Caco-2 (cell line): ENCODE data around the gene ITGA5. TPM values are rescaled to one million over a fixed set of nuclear protein-coding genes. Genes with fewer than 3 reads are reported as not detected.

Experiments
- BruUV-seq: library from RNA; stranded (reverse); fragments of 400-500 nt; replicated peaks from 2 replicates; lab custom pipeline; 2021; lab: Mats Ljungman, UMichigan
- CTCF ChIA-PET: fragments of 300-600 bp; sonication (Branson Sonifier 250); formaldehyde crosslinking; loops from one replicate; lab custom pipeline; 2022; ENCODE audit warnings: antibody characterized with exemption; lab: Charles Lee
- POLR2A ChIA-PET: fragments of 300-600 bp; sonication (Branson Sonifier 250); formaldehyde crosslinking; loops from one replicate; lab custom pipeline; 2022; ENCODE audit warnings: antibody characterized with exemption; lab: Charles Lee
- DNase-seq, 2 experiments: peaks; one replicate each; pipeline versions ENCODE4 v3.0.0 to v3.0.0-alpha.2; 2020 to 2022
- H3K27me3 ChIP-seq: replicated peaks from 2 replicates; pipeline ENCODE4 v1.6.0; 2011; ENCODE audit warnings: low read length; ENCODE audit not compliant: control insufficient read depth, insufficient read depth
- H3K36me3 ChIP-seq: 2 replicates; pipeline ENCODE4 v1.5.1; 2011; ENCODE audit warnings: low read length; ENCODE audit not compliant: control insufficient read depth, insufficient read depth
- H3K4me1 ChIP-seq: fragments of 250-450 bp; sonication (Bioruptor Pico); 2 replicates; pipeline ENCODE4 v1.5.1; 2020; ENCODE audit warnings: mild to moderate bottlenecking
- H3K4me3 ChIP-seq: 2 replicates; pipeline ENCODE4 v1.5.1; 2011; ENCODE audit warnings: low read depth, mild to moderate bottlenecking, control low read depth, low read length
- H3K9me3 ChIP-seq: fragments of 250-450 bp; sonication (Bioruptor Pico); 2 replicates; pipeline ENCODE4 v1.5.1; 2020; ENCODE audit warnings: mild to moderate bottlenecking, moderate library complexity
- H3K27ac Mint-ChIP-seq: one replicate; pipeline ENCODE4 v1.8.0; 2022; ENCODE audit warnings: mixed read lengths; ENCODE audit not compliant: unreplicated experiment
- H3K27me3 Mint-ChIP-seq: one replicate; pipeline ENCODE4 v1.8.0; 2022; ENCODE audit warnings: mixed read lengths; ENCODE audit not compliant: insufficient read depth, unreplicated experiment
- H3K36me3 Mint-ChIP-seq: one replicate; pipeline ENCODE4 v1.8.0; 2022; ENCODE audit warnings: mild to moderate bottlenecking, mixed read lengths; ENCODE audit not compliant: insufficient read depth, unreplicated experiment
- H3K4me1 Mint-ChIP-seq: one replicate; pipeline ENCODE4 v1.8.0; 2022; ENCODE audit warnings: low read depth, mixed read lengths; ENCODE audit not compliant: unreplicated experiment
- H3K4me3 Mint-ChIP-seq: one replicate; pipeline ENCODE4 v1.8.0; 2022; ENCODE audit warnings: mild to moderate bottlenecking, moderate library complexity, mixed read lengths; ENCODE audit not compliant: unreplicated experiment
- H3K9me3 Mint-ChIP-seq: one replicate; pipeline ENCODE4 v1.8.0; 2022; ENCODE audit warnings: mixed read lengths; ENCODE audit not compliant: unreplicated experiment
- CTCF ChIP-seq, 2 experiments: fragments of 200-600 bp in 1 of 2; IDR thresholded peaks; 1 replicate in 1 of 2; 2 replicates in 1 of 2; pipeline versions ENCODE4 v1.5.1 to v1.8.0; 2011 to 2022; ENCODE audit warnings: antibody characterized with exemption in 1 of 2, control low read depth in 1 of 2, inconsistent platforms in 1 of 2, low read depth in 1 of 2, low read length in 1 of 2, mild to moderate bottlenecking in 1 of 2, moderate library complexity in 1 of 2; ENCODE audit not compliant: insufficient read depth in 1 of 2, severe bottlenecking in 1 of 2, unreplicated experiment in 1 of 2
- intact Hi-C: fragments of 100-400 bp; cut with micrococcal nuclease; formaldehyde crosslinking; loops from one replicate; pipeline ENCODE4 v1.10.0; 2022; ENCODE audit not compliant: unreplicated experiment
- total RNA-seq: library from RNA; stranded (reverse); gene quantifications from 2 replicates; pipeline ENCODE4 v1.2.3, GENCODE V29; 2022

The ITGA5 gene
- total RNA-seq, 1 experiment from 2014 or later, result 17.3 TPM

DNA sequence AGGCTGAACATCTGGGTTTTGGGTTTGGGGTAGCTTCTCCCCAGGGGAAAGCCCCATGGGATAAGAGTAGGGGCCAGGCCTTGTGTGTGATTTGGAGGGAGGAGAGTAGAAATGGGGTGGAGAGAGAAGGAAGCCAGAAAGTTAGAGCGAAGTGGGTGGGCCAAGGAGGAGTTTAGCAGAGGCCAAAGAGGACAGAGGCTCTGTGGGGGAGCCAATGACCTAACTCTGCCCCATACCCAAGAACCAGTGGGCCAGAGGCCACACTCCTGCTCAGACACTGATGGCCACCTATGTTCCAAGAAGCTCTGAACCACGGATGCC lies 43.8 kb downstream of the ITGA5 start:
- intact Hi-C loops, result no loop called here
- no peaks in the 10 kb centered on the region for H3K27me3 Mint-ChIP-seq
- no peak for TF ChIP-seq CTCF (IDR thresholded peaks at IDR 0.05; ENCODE audit: insufficient read depth in 1 of 2, low read depth in 1 of 2, low read length in 1 of 2, severe bottlenecking in 1 of 2, unreplicated experiment in 1 of 2)
- Histone ChIP-seq H3K4me3 (no peak overlapping the region), H3K9me3 (no peaks in the 10 kb centered on the region), H3K36me3 (no peaks in the 10 kb centered on the region), H3K27me3 (no peaks in the 10 kb centered on the region), H3K4me1 (no peaks in the 10 kb centered on the region)
- H3K9me3 Mint-ChIP-seq, result no peaks in the 10 kb centered on the region
- H3K36me3 Mint-ChIP-seq, result peaks cover 8% of the 10 kb centered on the region
- no peak for DNase-seq
- H3K4me1 Mint-ChIP-seq, result no peaks in the 10 kb centered on the region
- BruUV-seq, result no TSS peak
- no peak overlapping the region for H3K4me3 Mint-ChIP-seq
- H3K27ac Mint-ChIP-seq, result no peak overlapping the region
- POLR2A ChIA-PET, result no interaction called here
- CTCF ChIA-PET, result no interaction called here

DNA sequence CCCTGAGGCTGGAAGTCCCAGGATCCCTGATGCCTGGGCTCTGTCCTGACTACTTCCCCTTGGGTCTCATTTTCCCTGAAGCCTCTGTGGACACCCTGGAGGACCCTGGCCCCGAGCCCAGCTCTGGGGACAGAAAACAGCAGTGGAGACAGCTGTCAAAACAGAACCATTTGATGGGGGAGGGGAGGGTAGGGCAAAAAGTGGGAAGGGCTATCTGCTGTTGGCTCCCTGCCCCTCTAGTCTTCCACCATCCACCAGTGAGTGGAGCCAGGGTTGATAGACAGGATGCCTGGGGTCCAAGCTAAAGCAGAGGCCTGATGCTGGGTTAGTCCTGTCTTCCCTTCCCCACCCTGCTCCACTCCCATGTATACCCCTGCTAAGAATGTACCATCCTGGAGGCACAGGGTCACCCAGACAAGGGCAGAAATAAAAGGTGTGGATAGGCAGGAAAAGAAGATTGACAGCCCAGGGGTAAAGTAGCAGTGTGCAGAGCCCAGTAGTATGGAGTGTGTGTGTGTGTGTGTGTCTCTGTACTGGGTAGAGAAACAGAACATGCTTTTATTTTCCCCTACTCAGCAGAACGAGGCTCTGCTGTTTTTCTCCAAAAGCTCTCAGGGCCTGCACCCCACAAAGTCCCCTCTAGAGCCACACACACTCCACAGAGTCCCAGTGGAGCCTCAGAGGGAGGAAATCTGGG lies 44.4 kb downstream of the ITGA5 start:
- TF ChIP-seq CTCF (IDR thresholded peaks at IDR 0.05; ENCODE audit: insufficient read depth in 1 of 2, low read depth in 1 of 2, low read length in 1 of 2, severe bottlenecking in 1 of 2, unreplicated experiment in 1 of 2), result no peak
- Mint-ChIP-seq H3K36me3 (peaks cover 8% of the 10 kb centered on the region), H3K27ac (no peak overlapping the region), H3K4me1 (no peaks in the 10 kb centered on the region), H3K9me3 (no peaks in the 10 kb centered on the region), H3K4me3 (no peak overlapping the region), H3K27me3 (no peaks in the 10 kb centered on the region)
- POLR2A ChIA-PET, result no interaction called here
- H3K4me3 ChIP-seq, result no peak overlapping the region
- no TSS peak for BruUV-seq
- CTCF ChIA-PET, result interaction anchor here (0.6 kb wide), 1 partner anchor 16 kb away, joined by 3 read pairs; no protein-coding TSS in a partner anchor
- H3K4me1 ChIP-seq, result no peaks in the 10 kb centered on the region
- H3K9me3 ChIP-seq, result no peaks in the 10 kb centered on the region
- H3K36me3 ChIP-seq, result no peaks in the 10 kb centered on the region
- DNase-seq, result no peak
- no peaks in the 10 kb centered on the region for H3K27me3 ChIP-seq
- intact Hi-C loops, result no loop called here

DNA sequence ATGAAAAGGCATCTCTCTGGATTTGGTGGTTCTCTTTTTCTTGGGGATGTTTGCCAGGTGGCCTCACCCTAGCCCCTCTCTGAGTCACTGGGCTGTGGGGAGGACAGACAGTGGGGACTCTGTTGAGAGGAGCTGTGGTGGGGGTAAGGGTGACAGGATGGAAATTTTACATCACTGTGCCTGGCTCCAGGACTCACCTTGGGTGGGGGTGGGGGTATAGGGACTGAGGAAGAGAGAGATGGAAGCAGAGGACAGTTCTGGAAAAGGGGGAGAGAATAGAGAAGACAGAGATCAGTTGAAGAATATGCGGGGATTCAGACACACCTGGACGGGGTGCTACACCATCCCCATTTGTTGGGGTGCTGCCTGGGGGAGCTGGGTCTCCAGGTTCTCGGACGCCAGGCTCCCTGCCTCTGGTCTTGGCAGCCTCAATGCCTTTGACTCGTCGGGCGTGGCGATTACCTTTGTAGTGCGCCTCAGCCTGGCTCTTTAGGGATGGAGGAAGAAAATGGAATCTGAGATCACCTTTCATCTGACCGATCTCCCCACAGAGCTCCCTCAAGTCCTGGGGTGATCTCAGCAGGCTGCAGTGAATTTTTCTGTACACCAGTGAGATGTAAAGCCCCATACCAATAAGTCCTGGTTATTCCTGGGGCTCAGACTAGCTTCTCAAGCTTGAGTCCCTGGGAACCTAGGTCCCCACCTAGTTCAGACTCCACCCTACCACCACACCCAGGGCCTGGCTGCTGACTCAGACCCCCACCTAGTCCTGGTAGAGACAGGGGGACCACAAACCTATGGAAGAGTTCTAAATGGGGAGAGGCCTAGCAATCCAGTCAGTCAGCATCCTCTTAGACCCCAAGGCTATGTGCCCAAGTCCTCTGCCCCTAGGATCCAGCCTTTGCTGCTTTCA lies 45.2 kb downstream of the ITGA5 start:
- Histone ChIP-seq H3K36me3 (no peaks in the 10 kb centered on the region), H3K4me1 (no peaks in the 10 kb centered on the region), H3K27me3 (no peaks in the 10 kb centered on the region), H3K9me3 (no peaks in the 10 kb centered on the region), H3K4me3 (no peak overlapping the region)
- no peak for DNase-seq
- H3K4me1 Mint-ChIP-seq, result no peaks in the 10 kb centered on the region
- H3K9me3 Mint-ChIP-seq, result no peaks in the 10 kb centered on the region
- no peaks in the 10 kb centered on the region for H3K27me3 Mint-ChIP-seq
- peaks cover 8% of the 10 kb centered on the region for H3K36me3 Mint-ChIP-seq
- H3K27ac Mint-ChIP-seq, result no peak overlapping the region
- ChIA-PET POLR2A (no interaction called here), CTCF (interaction anchor here (0.6 kb wide), 1 partner anchor 15 kb away, joined by 3 read pairs; no protein-coding TSS in a partner anchor)
- no TSS peak for BruUV-seq
- H3K4me3 Mint-ChIP-seq, result no peak overlapping the region
- intact Hi-C loops, result no loop called here
- TF ChIP-seq CTCF (IDR thresholded peaks at IDR 0.05; ENCODE audit: insufficient read depth in 1 of 2, low read depth in 1 of 2, low read length in 1 of 2, severe bottlenecking in 1 of 2, unreplicated experiment in 1 of 2), result no peak
